Stimulated activated CD4-positive, alpha-beta T cell treated with anti-CD3 and anti-CD28 coated beads, Interleukin-1b, Interleukin-23, amount 100 ng/mL, for 48 hours (primary cell): ENCODE results near the gene RBM15B.
"Not testable (repeated sequence)": the region's sequence is repeated elsewhere in the genome, so short reads cannot be mapped to it uniquely, and the experiment has no call there.

ENCODE experiments used
- DNase-seq: peaks from one replicate; pipeline ENCODE4 v3.0.0-alpha.2; 2020

Gene RBM15B

GRCh38 chr3:51379746-51380455 lies 11.2 kb upstream of the RBM15B start:
- DNase-seq: no peak

- DNase-seq: no peak
Measured at GRCh38 chr3:51380601-51381332, 10.3 kb upstream of the RBM15B start.

- DNase-seq: no peak
Measured at GRCh38 chr3:51381333-51381705, 9.8 kb upstream of the RBM15B start.

GRCh38 chr3:51382076-51382745 lies 8.9 kb upstream of the RBM15B start:
- no peak for DNase-seq

- no peak for DNase-seq
Measured at GRCh38 chr3:51382947-51383578, 8.0 kb upstream of the RBM15B start.

GRCh38 chr3:51384055-51384725 lies 6.9 kb upstream of the RBM15B start:
- DNase-seq: no peak

- peak; percentile 99 for DNase-seq
Measured at GRCh38 chr3:51384726-51385473, 6.2 kb upstream of the RBM15B start, which contains the start of gene MANF. Gene MANF (plus strand): TSS chr3:51385291. CDS start chr3:51385343, 52 bp downstream.

- DNase-seq: no peak
Measured at GRCh38 chr3:51385621-51386091, 5.4 kb upstream of the RBM15B start.

- no peak for DNase-seq
Measured at GRCh38 chr3:51386159-51386851, 4.8 kb upstream of the RBM15B start.

- no peak for DNase-seq
Measured at GRCh38 chr3:51386852-51387229, 4.2 kb upstream of the RBM15B start.

GRCh38 chr3:51387281-51387680 lies 3.8 kb upstream of the RBM15B start:
- DNase-seq: not testable (repeated sequence)

- no peak for DNase-seq
Measured at GRCh38 chr3:51388286-51389029, 2.6 kb upstream of the RBM15B start.

- peak; percentile 48 for DNase-seq
Measured at GRCh38 chr3:51389423-51390183, 1.5 kb upstream of the RBM15B start.

GRCh38 chr3:51390246-51391074 lies 625 bp upstream of the RBM15B start:
- DNase-seq: no peak

GRCh38 chr3:51391566-51392354 lies 675 bp downstream of the RBM15B start:
- DNase-seq: peak; percentile 49

- DNase-seq: no peak
Measured at GRCh38 chr3:51392355-51393133, 1.5 kb downstream of the RBM15B start.

GRCh38 chr3:51393134-51393495 lies 2.0 kb downstream of the RBM15B start:
- DNase-seq: no peak
